GM12864 (cell line): ENCODE results near the gene CMTM2.

ENCODE experiments used
- DNase-seq: peaks from one replicate; pipeline ENCODE4 v3.0.0-alpha.2; 2011; ENCODE audit warnings: low read depth
- H3K4me3 ChIP-seq: 2 replicates; pipeline ENCODE4 v1.5.1; 2011; ENCODE audit warnings: mild to moderate bottlenecking, low read depth, low read length, control low read depth
- CTCF ChIP-seq: IDR thresholded peaks from 2 replicates; pipeline ENCODE4 v1.5.1; 2011; ENCODE audit warnings: low read depth, mild to moderate bottlenecking, moderate library complexity, low read length, control low read depth, inconsistent platforms; ENCODE audit errors: missing control alignments

CMTM2 gene

GRCh38 chr16:66635406-66635805 is 56.1 kb downstream of the CMTM2 start:
- no peak for TF ChIP-seq CTCF
- no peak for DNase-seq
- no peak overlapping the region for H3K4me3 ChIP-seq

DNA sequence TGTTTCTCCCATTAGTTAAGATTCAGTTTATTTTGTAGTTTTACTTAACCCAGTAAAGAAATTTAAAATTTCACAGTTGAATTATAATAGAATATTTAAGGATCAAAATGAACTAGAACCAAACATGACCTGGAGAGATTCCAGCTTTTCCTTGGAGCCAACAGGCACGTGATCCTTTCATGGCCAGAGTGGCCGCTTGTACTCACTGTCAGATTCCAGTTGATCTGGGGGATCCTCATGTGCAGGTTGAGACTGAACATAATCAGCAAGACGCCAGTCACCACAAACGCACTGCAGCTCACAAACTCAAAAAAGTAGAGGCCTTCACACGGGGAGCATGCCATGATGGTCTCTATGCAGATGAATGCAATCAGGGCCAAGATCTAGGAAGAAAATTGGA is 56.9 kb downstream of the CMTM2 start:
- no peak overlapping the region for H3K4me3 ChIP-seq
- TF ChIP-seq CTCF = no peak
- DNase-seq = no peak

GRCh38 chr16:66637806-66638205 is 58.5 kb downstream of the CMTM2 start:
- DNase-seq = no peak
- TF ChIP-seq CTCF = no peak
- H3K4me3 ChIP-seq = no peak overlapping the region
